ENCODE measurements around the gene TMEM239.

The TMEM239 gene

DNA sequence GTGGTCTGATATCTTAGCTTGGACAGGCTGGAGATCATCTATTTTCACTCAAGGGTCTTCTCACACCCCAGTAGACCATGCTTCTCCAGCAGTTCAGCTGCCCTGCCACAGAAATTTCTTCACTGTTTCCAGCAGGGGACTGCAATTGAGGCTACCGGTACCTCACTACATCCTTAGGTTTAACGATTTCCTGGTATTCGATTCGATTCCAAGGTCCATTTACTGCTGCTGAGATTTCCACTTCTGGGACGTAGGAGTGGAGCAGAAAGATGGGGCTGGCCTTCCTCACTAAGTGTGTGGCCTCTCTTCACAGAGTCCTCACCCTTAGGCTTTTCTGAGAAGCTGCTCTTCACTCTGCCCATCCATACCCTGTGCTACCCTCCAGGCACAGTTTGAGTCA is 30.5 kb downstream of the TMEM239 start:
- FAIRE-seq (no peak), DNase-seq (ENCODE audit: low spot score) (no peak)

- no peak for FAIRE-seq
- DNase-seq (ENCODE audit: low spot score): no peak
Observed at GRCh38 chr20:2847802-2848201, 31.6 kb downstream of the TMEM239 start.

DNA sequence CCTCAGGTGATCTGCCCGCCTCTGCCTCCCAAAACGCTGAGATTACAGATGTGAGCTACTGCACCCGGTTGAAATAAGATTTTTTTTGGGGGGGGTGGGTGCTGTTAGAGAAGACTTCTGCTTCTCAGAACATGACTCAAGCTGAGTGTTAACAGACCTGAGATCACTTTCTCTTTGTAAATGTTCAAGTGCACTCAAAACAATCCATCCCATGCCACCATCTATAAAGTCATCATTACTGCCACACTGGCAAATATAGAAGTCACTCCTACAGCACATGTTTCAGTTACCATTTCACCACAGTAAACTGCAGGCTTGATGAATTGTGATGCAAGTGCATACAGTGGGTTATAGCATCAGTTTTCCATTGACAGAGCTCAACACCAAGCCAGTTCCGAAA is 33.4 kb downstream of the TMEM239 start:
- FAIRE-seq: no peak

DNA sequence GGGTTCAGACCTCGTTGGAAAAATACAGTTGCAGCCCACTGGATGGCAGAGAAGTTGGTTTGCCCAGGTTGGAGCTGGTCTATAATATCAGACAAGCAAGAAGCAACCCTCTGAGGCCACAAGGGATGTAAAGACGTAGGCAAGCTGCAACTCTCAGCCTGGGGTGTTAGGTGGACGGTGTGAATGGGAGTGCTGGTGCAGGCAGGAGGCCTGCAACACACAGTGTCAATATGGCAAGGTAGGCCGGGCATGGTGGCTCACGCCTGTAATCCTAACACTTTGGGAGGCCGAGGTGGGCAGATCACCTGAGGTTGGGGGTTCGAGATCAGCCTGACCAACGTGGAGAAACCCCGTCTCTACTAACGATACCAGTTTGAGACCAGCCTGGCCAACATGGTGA is 34.9 kb downstream of the TMEM239 start:
- DNase-seq (ENCODE audit: low spot score) (no peak), FAIRE-seq (no peak)

More for the DNA sequence above, 33.4 kb downstream of the TMEM239 start:
- no peak for DNase-seq (ENCODE audit: low spot score)

GRCh38 chr20:2858591-2858990 is 42.4 kb downstream of the TMEM239 start:
- DNase-seq (ENCODE audit: low spot score): no peak
- FAIRE-seq: no peak

GRCh38 chr20:2859330-2860121 is 43.4 kb downstream of the TMEM239 start:
- FAIRE-seq: no peak
- no peak for DNase-seq (ENCODE audit: low spot score)

- FAIRE-seq: no peak
- no peak for DNase-seq (ENCODE audit: low spot score)
Observed at GRCh38 chr20:2864626-2865025, 48.5 kb downstream of the TMEM239 start.

DNA sequence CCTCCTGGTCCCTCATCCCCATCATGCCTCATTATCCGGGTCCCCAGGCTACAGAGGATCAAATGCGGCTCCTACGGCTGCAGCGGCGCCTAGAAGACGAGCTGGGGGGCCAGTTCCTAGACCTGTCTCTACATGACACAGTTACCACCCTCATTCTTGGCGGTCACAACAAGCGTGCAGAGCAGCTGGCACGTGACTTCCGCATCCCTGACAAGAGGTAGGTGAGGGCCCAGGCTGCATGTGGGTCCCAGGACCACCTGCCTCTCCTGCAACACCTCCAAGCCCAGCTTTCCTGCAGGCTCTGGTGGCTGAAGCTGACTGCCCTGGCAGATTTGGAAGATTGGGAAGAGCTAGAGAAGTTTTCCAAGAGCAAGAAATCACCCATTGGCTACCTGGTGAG is 48.9 kb downstream of the TMEM239 start:
- no peak for DNase-seq (ENCODE audit: low spot score)
- no peak for FAIRE-seq

DNA sequence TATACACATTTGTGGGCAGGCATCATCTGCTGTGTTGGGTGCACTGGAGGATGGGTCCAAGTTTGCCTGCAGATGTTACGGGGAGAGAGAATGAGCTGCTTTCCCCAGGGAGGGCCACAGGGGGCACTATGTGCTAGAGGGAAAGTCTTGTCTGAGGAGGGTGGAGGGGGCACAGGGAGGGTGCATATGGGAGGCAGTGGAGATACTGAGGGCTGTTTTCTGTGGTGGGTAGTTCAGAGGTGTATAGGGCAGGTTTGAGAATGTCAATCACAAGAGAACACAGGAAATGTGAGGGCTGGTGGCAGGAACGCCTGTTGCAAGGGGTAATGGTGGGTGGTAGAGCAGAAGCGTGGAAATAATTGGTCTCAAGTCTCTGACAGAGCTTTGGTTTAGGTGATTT is 49.5 kb downstream of the TMEM239 start:
- no peak for FAIRE-seq

GRCh38 chr20:2866236-2866635 is 50.1 kb downstream of the TMEM239 start:
- DNase-seq (ENCODE audit: low spot score): no peak
- FAIRE-seq: no peak

More for the DNA sequence above, 49.5 kb downstream of the TMEM239 start:
- DNase-seq (ENCODE audit: low spot score): no peak

DNA sequence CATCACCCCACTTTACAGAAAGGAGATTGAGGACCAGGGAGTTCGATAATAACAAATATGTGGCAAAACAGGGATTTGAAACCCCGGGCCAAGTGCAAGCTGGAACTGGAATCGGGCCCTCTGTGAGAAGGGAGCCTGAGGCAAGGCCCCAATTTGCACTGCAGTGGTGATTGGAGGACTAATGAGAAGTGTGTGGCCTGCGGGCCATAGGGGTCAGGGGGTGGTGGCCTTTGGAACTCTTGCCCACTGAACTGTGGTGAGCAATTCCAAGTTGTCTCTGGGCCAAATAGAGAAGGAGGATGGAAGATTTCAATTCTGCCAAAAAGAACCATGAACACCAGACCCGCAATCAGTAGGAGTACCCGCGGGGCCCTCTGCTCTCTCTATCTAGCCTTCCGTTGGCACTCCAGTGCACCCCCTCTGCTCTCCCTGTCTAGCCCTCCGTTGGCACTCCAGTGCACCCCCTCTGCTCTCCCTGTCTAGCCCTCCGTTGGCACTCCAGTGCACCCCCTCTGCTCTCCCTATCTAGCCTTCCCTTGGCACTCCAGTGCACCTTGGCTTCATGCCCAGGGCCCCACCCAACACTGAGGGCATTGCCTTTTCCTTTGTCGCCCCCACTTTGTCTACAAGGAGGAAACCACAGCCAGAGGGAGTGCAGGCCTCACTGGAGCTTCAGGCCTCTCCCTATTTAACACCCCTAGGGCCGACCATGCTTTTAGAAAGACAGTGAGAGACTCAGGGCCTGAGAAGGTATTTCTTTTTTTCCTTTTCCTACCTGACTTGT is 51.1 kb downstream of the TMEM239 start:
- no peak for FAIRE-seq
- no peak for DNase-seq (ENCODE audit: low spot score)
